Breast epithelium (tissue), 3 donors: ENCODE results near the gene ATP6V1F.

Experiments
- CTCF ChIP-seq, 3 donors: fragments of 450-650 bp; IDR thresholded peaks; one replicate each; pipeline ENCODE4 v1.5.1; 2016 to 2017; ENCODE audit warnings: antibody characterized with exemption in 3 of 3, mild to moderate bottlenecking in 3 of 3, moderate library complexity in 3 of 3
- POLR2A ChIP-seq: fragments of 450-650 bp; IDR thresholded peaks from one replicate; pipeline ENCODE4 v1.6.1; 2016; ENCODE audit warnings: antibody characterized with exemption, mild to moderate bottlenecking, moderate library complexity
- POLR2AphosphoS5 ChIP-seq, 3 donors: sonication (generic); formaldehyde crosslinking; IDR thresholded peaks; one replicate each; pipeline ENCODE4 v1.6.1; 2017; ENCODE audit warnings: antibody characterized with exemption in 3 of 3

DNA sequence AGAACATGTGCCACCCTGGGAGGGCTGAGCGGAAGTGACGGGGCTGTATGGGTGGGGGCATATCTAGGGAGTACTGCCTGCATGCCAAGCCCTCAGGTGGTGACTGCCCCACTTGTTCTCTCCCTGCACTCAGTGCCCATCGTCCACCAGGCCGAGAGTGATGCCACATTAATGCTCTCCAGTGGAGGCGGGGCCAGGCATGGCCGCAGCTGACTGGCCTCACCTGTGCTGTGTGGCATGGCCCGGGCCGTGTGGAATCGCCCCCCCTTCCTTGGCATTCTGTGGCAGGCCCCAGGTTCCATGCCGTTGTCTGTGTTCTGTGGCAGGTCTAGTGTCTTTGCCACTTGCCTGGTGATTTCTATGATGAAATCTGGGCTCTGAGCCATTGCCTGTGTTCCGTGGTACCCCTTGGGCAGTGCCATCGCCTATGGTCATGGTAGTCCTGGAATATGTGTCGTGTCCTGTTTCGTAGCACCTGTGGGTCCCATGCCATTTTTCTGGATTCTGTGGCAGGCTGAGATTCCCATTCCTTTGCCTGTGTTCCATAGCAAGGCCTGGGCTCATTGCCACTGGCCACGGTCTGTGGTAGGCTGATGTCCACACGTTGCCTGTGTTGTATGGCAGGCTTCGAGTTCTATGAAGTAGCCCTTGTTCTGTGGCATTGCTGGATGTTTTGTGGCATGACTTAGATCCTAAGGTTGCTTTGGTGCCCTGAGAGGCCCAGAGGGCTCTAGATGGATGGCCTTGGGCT, 23.5 kb upstream of the ATP6V1F start:
- no peak for TF ChIP-seq POLR2A
- TF ChIP-seq CTCF (IDR thresholded peaks at IDR 0.05), result no peak
- TF ChIP-seq POLR2AphosphoS5 (IDR thresholded peaks at IDR 0.05), result no peak
